H9 (cell line): Measurements from ENCODE around the gene ROR1. TPM values are rescaled to one million over a fixed set of nuclear protein-coding genes. Genes with fewer than 3 reads are reported as not detected.

Experiments
- DNase-seq: peaks from one replicate; pipeline ENCODE4 v3.0.0-alpha.2; 2017
- H2AFZ ChIP-seq: one replicate; pipeline ENCODE4 v1.6.1; 2013; ENCODE audit warnings: mild to moderate bottlenecking, low read length, control low read depth, moderate library complexity
- H2AK5ac ChIP-seq: 2 replicates; pipeline ENCODE4 v1.6.1; 2013; ENCODE audit warnings: low read length, control low read depth, mixed read lengths; ENCODE audit not compliant: insufficient read length
- H2BK120ac ChIP-seq: one replicate; pipeline ENCODE4 v1.6.1; 2013; ENCODE audit warnings: low read depth, mild to moderate bottlenecking, low read length, control low read depth, inconsistent platforms; ENCODE audit not compliant: poor library complexity, severe bottlenecking
- H2BK12ac ChIP-seq: 2 replicates; pipeline ENCODE4 v1.6.1; 2013; ENCODE audit warnings: low read length, control low read depth, mixed read lengths, low read depth; ENCODE audit not compliant: insufficient read length
- H2BK15ac ChIP-seq: 2 replicates; pipeline ENCODE4 v1.6.1; 2013; ENCODE audit warnings: low read depth, low read length, control low read depth
- H2BK20ac ChIP-seq: one replicate; pipeline ENCODE4 v1.6.1; 2013; ENCODE audit warnings: low read depth, mild to moderate bottlenecking, low read length, control low read depth, inconsistent platforms; ENCODE audit not compliant: poor library complexity, severe bottlenecking
- H2BK5ac ChIP-seq: 2 replicates; pipeline ENCODE4 v1.6.1; 2013; ENCODE audit warnings: low read length, control low read depth, mixed read lengths; ENCODE audit not compliant: insufficient read length
- H3K14ac ChIP-seq: 2 replicates; pipeline ENCODE4 v1.6.1; 2013; ENCODE audit warnings: low read length, control low read depth; ENCODE audit not compliant: insufficient read depth
- H3K18ac ChIP-seq: 2 replicates; pipeline ENCODE4 v1.6.1; 2013; ENCODE audit warnings: low read depth, mild to moderate bottlenecking, mixed read lengths, low read length, control low read depth; ENCODE audit not compliant: insufficient read length
- H3K23ac ChIP-seq: 2 replicates; pipeline ENCODE4 v1.6.1; 2013; ENCODE audit warnings: low read length, control low read depth, mixed read lengths, low read depth; ENCODE audit not compliant: insufficient read length
- H3K23me2 ChIP-seq: 2 replicates; pipeline ENCODE4 v1.6.1; 2013; ENCODE audit warnings: low read depth, mild to moderate bottlenecking, mixed read lengths, low read length, control low read depth; ENCODE audit not compliant: insufficient read length, poor library complexity, severe bottlenecking
- H3K27ac ChIP-seq: 2 replicates; pipeline ENCODE4 v1.5.1; 2013; ENCODE audit warnings: low read length, control low read depth, mixed read lengths, low read depth; ENCODE audit not compliant: insufficient read length
- H3K27me3 ChIP-seq: 2 replicates; pipeline ENCODE4 v1.6.1; 2013; ENCODE audit warnings: low read length, control low read depth, inconsistent platforms; ENCODE audit not compliant: insufficient read depth
- H3K4ac ChIP-seq: 2 replicates; pipeline ENCODE4 v1.6.1; 2013; ENCODE audit warnings: low read depth, mild to moderate bottlenecking, control low read depth, inconsistent platforms, low read length, moderate library complexity
- H3K4me1 ChIP-seq: 2 replicates; pipeline ENCODE4 v1.6.1; 2013; ENCODE audit warnings: low read length, control low read depth, inconsistent platforms; ENCODE audit not compliant: insufficient read depth
- H3K4me2 ChIP-seq: 2 replicates; pipeline ENCODE4 v1.6.1; 2013; ENCODE audit warnings: low read length, control low read depth, mixed read lengths; ENCODE audit not compliant: insufficient read length, insufficient read depth
- H3K56ac ChIP-seq: 2 replicates; pipeline ENCODE4 v1.6.1; 2013; ENCODE audit warnings: low read depth, mild to moderate bottlenecking, mixed read lengths, low read length, control low read depth; ENCODE audit not compliant: insufficient read length
- H3K79me1 ChIP-seq: 2 replicates; pipeline ENCODE4 v1.6.1; 2013; ENCODE audit warnings: low read depth, mild to moderate bottlenecking, moderate library complexity, low read length, control low read depth, inconsistent platforms; ENCODE audit not compliant: insufficient read depth, poor library complexity, severe bottlenecking
- H3K79me2 ChIP-seq: 2 replicates; pipeline ENCODE4 v1.6.1; 2013; ENCODE audit warnings: low read length, control low read depth, inconsistent platforms; ENCODE audit not compliant: insufficient read depth
- H3K9ac ChIP-seq: 2 replicates; pipeline ENCODE4 v1.6.1; 2013; ENCODE audit warnings: low read length, control low read depth, mixed read lengths; ENCODE audit not compliant: insufficient read length; ENCODE audit errors: extremely low read depth
- H3K9me3 ChIP-seq: one replicate; pipeline ENCODE4 v1.6.1; 2013; ENCODE audit warnings: low read depth, low read length, inconsistent platforms; ENCODE audit not compliant: control insufficient read depth
- H3T11ph ChIP-seq: one replicate; pipeline ENCODE4 v1.6.1; 2013; ENCODE audit warnings: mild to moderate bottlenecking, low read length, control low read depth, inconsistent platforms
- H4K20me1 ChIP-seq: one replicate; pipeline ENCODE4 v1.6.1; 2013; ENCODE audit not compliant: control insufficient read depth, insufficient read length, insufficient read depth
- H4K5ac ChIP-seq: 2 replicates; pipeline ENCODE4 v1.6.1; 2013; ENCODE audit warnings: low read depth, mild to moderate bottlenecking, mixed read lengths, low read length, control low read depth; ENCODE audit not compliant: insufficient read length
- H4K8ac ChIP-seq: replicated peaks from 2 replicates; pipeline ENCODE4 v1.6.1; 2013; ENCODE audit warnings: low read length, control low read depth, mixed read lengths, low read depth; ENCODE audit not compliant: insufficient read length
- H4K91ac ChIP-seq: 2 replicates; pipeline ENCODE4 v1.6.1; 2013; ENCODE audit warnings: low read depth, mild to moderate bottlenecking, moderate library complexity, mixed read lengths, low read length, control low read depth; ENCODE audit not compliant: insufficient read length
- H3K27ac Mint-ChIP-seq, 3 experiments: 2 replicates in 2 of 3; 3 replicates in 1 of 3; pipeline ENCODE4 v1.8.0; 2020 to 2021; ENCODE audit warnings: mixed read lengths in 3 of 3, mild to moderate bottlenecking in 1 of 3, moderate library complexity in 1 of 3
- H3K27me3 Mint-ChIP-seq: 2 replicates; pipeline ENCODE4 v1.8.0; 2021; ENCODE audit warnings: low read depth, mild to moderate bottlenecking, moderate library complexity, mixed read lengths
- H3K36me3 Mint-ChIP-seq, 3 experiments: 2 replicates in 2 of 3; 3 replicates in 1 of 3; pipeline ENCODE4 v1.8.0; 2020 to 2021; ENCODE audit warnings: low read depth in 3 of 3, mixed read lengths in 3 of 3; ENCODE audit not compliant: insufficient read depth in 1 of 3
- H3K4me1 Mint-ChIP-seq, 2 experiments: 2 replicates each; pipeline ENCODE4 v1.8.0; 2020; ENCODE audit warnings: mixed read lengths in 2 of 2
- H3K4me3 Mint-ChIP-seq, 2 experiments: 2 replicates in 1 of 2; 3 replicates in 1 of 2; pipeline ENCODE4 v1.8.0; 2020 to 2021; ENCODE audit warnings: mild to moderate bottlenecking in 2 of 2, mixed read lengths in 2 of 2, moderate library complexity in 1 of 2
- H3K9me3 Mint-ChIP-seq, 2 experiments: 2 replicates in 1 of 2; 3 replicates in 1 of 2; pipeline ENCODE4 v1.8.0; 2020; ENCODE audit warnings: mild to moderate bottlenecking in 2 of 2, mixed read lengths in 2 of 2, moderate library complexity in 1 of 2
- CTCF ChIP-seq: fragments of 200-600 bp; sonication (generic); conservative IDR thresholded peaks from 3 replicates; pipeline ENCODE4 v1.8.0; 2021; ENCODE audit warnings: antibody characterized with exemption, mild to moderate bottlenecking
- WGBS: extraction: QIAGEN DNeasy Blood & Tissue Kit; methylation state at CpG from one replicate; pipeline ENCODE4 v1.1.7; 2013; ENCODE audit warnings: missing lambda C conversion rate, low lambda C conversion rate, mixed read lengths; ENCODE audit not compliant: insufficient read length; ENCODE audit errors: extremely low coverage; 5-methylcytosine and 5-hydroxymethylcytosine counted together
- total RNA-seq: library from RNA; stranded (reverse); gene quantifications from 2 replicates; pipeline ENCODE4 v1.2.1, GENCODE V29; 2021

Gene ROR1
- total RNA-seq, 1 experiment from 2014 or later, result 75.9 TPM

- Histone ChIP-seq H3K4me1 (no peaks in the 10 kb centered on the region), H3K79me1 (no peaks in the 10 kb centered on the region), H2AFZ (no peak overlapping the region), H3K27ac (no peak overlapping the region), H3K23me2 (no peaks in the 10 kb centered on the region), H3K23ac (no peak overlapping the region), H2AK5ac (no peak overlapping the region), H2BK20ac (no peak overlapping the region), H3K9me3 (no peaks in the 10 kb centered on the region), H4K20me1 (no peaks in the 10 kb centered on the region), H2BK5ac (no peak overlapping the region), H3T11ph (no peak overlapping the region), H4K8ac (no peak overlapping the region), H3K18ac (no peak overlapping the region), H2BK120ac (no peak overlapping the region), H2BK12ac (no peak overlapping the region), H3K56ac (no peak overlapping the region), H3K4me2 (no peak overlapping the region), H3K79me2 (no peaks in the 10 kb centered on the region), H3K4ac (no peak overlapping the region), H3K14ac (no peak overlapping the region), H3K27me3 (no peaks in the 10 kb centered on the region), H3K9ac (no peak overlapping the region), H4K5ac (no peak overlapping the region), H2BK15ac (no peak overlapping the region), H4K91ac (no peak overlapping the region)
- no peak for DNase-seq
- peak; percentile 31; the same call in 1 of the 3 replicates for TF ChIP-seq CTCF
- Mint-ChIP-seq H3K36me3 (no peaks in the 10 kb centered on the region), H3K27ac (no peak overlapping the region), H3K27me3 (peaks cover 3% of the 10 kb centered on the region), H3K4me1 (peaks cover 0 to 2% of the 10 kb centered on the region in 2 experiments; a peak in 1 of 4 replicates), H3K9me3 (no peaks in the 10 kb centered on the region), H3K4me3 (no peak overlapping the region)
- WGBS, result no CpG with 5 or more reads among the region's 2 CpGs
Measured at GRCh38 chr1:64209221-64209620, 435.4 kb downstream of the ROR1 start.
